Neural progenitor cell (in vitro differentiated cells): ENCODE results near the gene CEP120. TPM values are rescaled to one million over a fixed set of nuclear protein-coding genes. Genes with fewer than 3 reads are reported as not detected.
"Not testable (repeated sequence)": the region's sequence is repeated elsewhere in the genome, so short reads cannot be mapped to it uniquely, and the experiment has no call there.

Experiments
- DNase-seq: peaks from one replicate; pipeline ENCODE4 v3.0.0-alpha.2; 2016; ENCODE audit warnings: low spot score
- H2AFZ ChIP-seq: fragments of 200-600 bp; sonication (generic); replicated peaks from 2 replicates; pipeline ENCODE4 v1.6.1; 2016; ENCODE audit warnings: antibody characterized with exemption
- H3F3A ChIP-seq: fragments of 200-600 bp; sonication (generic); 2 replicates; pipeline ENCODE4 v1.6.1; 2016; ENCODE audit warnings: antibody characterized with exemption, low read depth
- H3K27ac ChIP-seq: fragments of 200-600 bp; sonication (generic); 2 replicates; pipeline ENCODE4 v1.5.1; 2016; ENCODE audit warnings: mild to moderate bottlenecking
- H3K27me3 ChIP-seq: fragments of 200-600 bp; sonication (generic); 2 replicates; pipeline ENCODE4 v1.6.1; 2016; ENCODE audit warnings: mild to moderate bottlenecking, moderate library complexity
- H3K36me3 ChIP-seq: fragments of 200-600 bp; sonication (generic); 2 replicates; pipeline ENCODE4 v1.5.1; 2016
- H3K4me1 ChIP-seq: fragments of 200-600 bp; sonication (generic); 2 replicates; pipeline ENCODE4 v1.6.1; 2016; ENCODE audit warnings: mixed run types
- H3K4me2 ChIP-seq: fragments of 200-600 bp; sonication (generic); 2 replicates; pipeline ENCODE4 v1.6.1; 2016
- H3K4me3 ChIP-seq: fragments of 200-600 bp; sonication (generic); 2 replicates; pipeline ENCODE4 v1.5.1; 2016
- H3K79me2 ChIP-seq: fragments of 200-600 bp; sonication (generic); 2 replicates; pipeline ENCODE4 v1.6.1; 2016; ENCODE audit warnings: low read depth
- H3K9ac ChIP-seq: fragments of 200-600 bp; sonication (generic); 2 replicates; pipeline ENCODE4 v1.6.1; 2016
- H3K9me3 ChIP-seq: fragments of 200-600 bp; sonication (generic); 2 replicates; pipeline ENCODE4 v1.5.1; 2016; ENCODE audit warnings: low read depth
- H4K20me1 ChIP-seq: fragments of 200-600 bp; sonication (generic); 2 replicates; pipeline ENCODE4 v1.6.1; 2016; ENCODE audit warnings: low read depth
- H3K27ac Mint-ChIP-seq: 3 replicates; pipeline ENCODE4 v1.8.0; 2021; ENCODE audit warnings: mixed read lengths
- H3K27me3 Mint-ChIP-seq: 2 replicates; pipeline ENCODE4 v1.8.0; 2022; ENCODE audit warnings: low read depth, mild to moderate bottlenecking, inconsistent platforms, moderate library complexity, mixed read lengths; ENCODE audit not compliant: insufficient read depth
- H3K36me3 Mint-ChIP-seq: 3 replicates; pipeline ENCODE4 v1.8.0; 2021; ENCODE audit warnings: mixed read lengths
- H3K4me1 Mint-ChIP-seq: 3 replicates; pipeline ENCODE4 v1.8.0; 2021; ENCODE audit warnings: mixed read lengths
- H3K4me3 Mint-ChIP-seq: 3 replicates; pipeline ENCODE4 v1.8.0; 2021; ENCODE audit warnings: mild to moderate bottlenecking, moderate library complexity, mixed read lengths
- H3K9me3 Mint-ChIP-seq: 3 replicates; pipeline ENCODE4 v1.8.0; 2020; ENCODE audit warnings: mixed read lengths
- EZH2 ChIP-seq: fragments of 200-600 bp; sonication (generic); IDR thresholded peaks from 2 replicates; pipeline ENCODE4 v1.6.1; 2017; ENCODE audit warnings: antibody characterized with exemption, mild to moderate bottlenecking, moderate library complexity
- EZH2phosphoT487 ChIP-seq: fragments of 200-600 bp; sonication (generic); IDR thresholded peaks from 2 replicates; pipeline ENCODE4 v1.6.1; 2017; ENCODE audit warnings: antibody characterized with exemption
- total RNA-seq: library from RNA; depleted of rRNA; stranded (reverse); fragments of >200 nt; gene quantifications from 2 replicates; pipeline ENCODE4 v1.2.3, GENCODE V29; 2015; ENCODE audit warnings: low replicate concordance
- TF ChIP-seq, protein P1 (sequence below): fragments of 200-600 bp; sonication (generic); IDR thresholded peaks from 2 replicates; pipeline ENCODE4 v1.5.1; 2017; ENCODE audit warnings: antibody characterized with exemption, mild to moderate bottlenecking

The CEP120 gene
- total RNA-seq, 1 donor from 2014 or later = 38.5 TPM

DNA sequence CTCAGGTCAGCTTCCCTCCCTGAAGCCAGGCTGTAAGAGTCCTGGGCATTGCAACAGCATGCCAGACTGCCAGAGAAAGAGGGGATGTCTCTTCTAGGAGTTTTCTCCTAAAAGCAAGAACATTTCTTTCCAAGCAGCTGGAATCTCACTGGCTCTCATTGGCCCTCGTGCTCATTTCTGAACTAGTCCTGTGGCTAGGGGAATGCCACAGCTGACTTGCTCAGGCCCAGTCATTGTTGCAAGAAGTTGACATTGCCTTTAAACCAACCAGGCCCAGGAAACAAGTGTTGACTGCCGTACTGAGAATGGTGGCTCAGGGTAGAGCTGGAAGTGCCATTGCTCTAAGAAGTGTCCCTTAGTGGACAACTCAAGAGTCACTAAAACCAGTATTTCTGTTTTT is 15.0 kb upstream of the CEP120 start:
- no peaks in the 10 kb centered on the region for H3K27me3 Mint-ChIP-seq

GRCh38 chr5:123436201-123436600 is 13.0 kb upstream of the CEP120 start:
- TF ChIP-seq EZH2phosphoT487 (no peak), EZH2 (no peak)
- TF ChIP-seq, protein P1, sequence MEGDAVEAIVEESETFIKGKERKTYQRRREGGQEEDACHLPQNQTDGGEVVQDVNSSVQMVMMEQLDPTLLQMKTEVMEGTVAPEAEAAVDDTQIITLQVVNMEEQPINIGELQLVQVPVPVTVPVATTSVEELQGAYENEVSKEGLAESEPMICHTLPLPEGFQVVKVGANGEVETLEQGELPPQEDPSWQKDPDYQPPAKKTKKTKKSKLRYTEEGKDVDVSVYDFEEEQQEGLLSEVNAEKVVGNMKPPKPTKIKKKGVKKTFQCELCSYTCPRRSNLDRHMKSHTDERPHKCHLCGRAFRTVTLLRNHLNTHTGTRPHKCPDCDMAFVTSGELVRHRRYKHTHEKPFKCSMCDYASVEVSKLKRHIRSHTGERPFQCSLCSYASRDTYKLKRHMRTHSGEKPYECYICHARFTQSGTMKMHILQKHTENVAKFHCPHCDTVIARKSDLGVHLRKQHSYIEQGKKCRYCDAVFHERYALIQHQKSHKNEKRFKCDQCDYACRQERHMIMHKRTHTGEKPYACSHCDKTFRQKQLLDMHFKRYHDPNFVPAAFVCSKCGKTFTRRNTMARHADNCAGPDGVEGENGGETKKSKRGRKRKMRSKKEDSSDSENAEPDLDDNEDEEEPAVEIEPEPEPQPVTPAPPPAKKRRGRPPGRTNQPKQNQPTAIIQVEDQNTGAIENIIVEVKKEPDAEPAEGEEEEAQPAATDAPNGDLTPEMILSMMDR = no peak
- H3K36me3 ChIP-seq = no peaks in the 10 kb centered on the region
- no peak overlapping the region for H3K9ac ChIP-seq
- H3K4me3 Mint-ChIP-seq = no peak overlapping the region
- no peak overlapping the region for H3K4me3 ChIP-seq
- H3K9me3 ChIP-seq = no peaks in the 10 kb centered on the region
- H3K27me3 Mint-ChIP-seq = peaks cover 2% of the 10 kb centered on the region
- DNase-seq = no peak
- H3K27ac Mint-ChIP-seq = no peak overlapping the region
- no peak overlapping the region for H3K4me2 ChIP-seq
- no peak overlapping the region for H3K27ac ChIP-seq
- H4K20me1 ChIP-seq = no peaks in the 10 kb centered on the region
- H3K9me3 Mint-ChIP-seq = peaks cover 2% of the 10 kb centered on the region
- H3F3A ChIP-seq = no peaks in the 10 kb centered on the region
- no peaks in the 10 kb centered on the region for H3K4me1 Mint-ChIP-seq
- no peaks in the 10 kb centered on the region for H3K36me3 Mint-ChIP-seq
- no peaks in the 10 kb centered on the region for H3K27me3 ChIP-seq
- H2AFZ ChIP-seq = no peak overlapping the region
- H3K79me2 ChIP-seq = no peaks in the 10 kb centered on the region
- H3K4me1 ChIP-seq = no peaks in the 10 kb centered on the region

More for the DNA sequence above, 15.0 kb upstream of the CEP120 start:
- H3K4me3 Mint-ChIP-seq = no peak overlapping the region
- H3F3A ChIP-seq = no peaks in the 10 kb centered on the region
- H3K27ac ChIP-seq = no peak overlapping the region
- H3K27me3 ChIP-seq = no peaks in the 10 kb centered on the region
- H3K27ac Mint-ChIP-seq = no peak overlapping the region
- H2AFZ ChIP-seq = peak overlapping the region; percentile 48
- H3K4me3 ChIP-seq = no peak overlapping the region
- TF ChIP-seq, protein P1 = no peak
- TF ChIP-seq EZH2 (no peak), EZH2phosphoT487 (no peak)
- no peak overlapping the region for H3K9ac ChIP-seq
- H3K36me3 Mint-ChIP-seq = no peaks in the 10 kb centered on the region
- H3K4me1 ChIP-seq = no peaks in the 10 kb centered on the region
- no peak overlapping the region for H3K4me2 ChIP-seq
- no peaks in the 10 kb centered on the region for H3K9me3 Mint-ChIP-seq
- DNase-seq = no peak
- H3K79me2 ChIP-seq = no peaks in the 10 kb centered on the region
- no peaks in the 10 kb centered on the region for H3K9me3 ChIP-seq
- no peaks in the 10 kb centered on the region for H3K36me3 ChIP-seq
- H3K4me1 Mint-ChIP-seq = no peaks in the 10 kb centered on the region
- H4K20me1 ChIP-seq = no peaks in the 10 kb centered on the region

GRCh38 chr5:123434796-123435195 is 11.6 kb upstream of the CEP120 start:
- Histone ChIP-seq H3K4me1 (no peaks in the 10 kb centered on the region), H2AFZ (no peak overlapping the region), H3K36me3 (no peaks in the 10 kb centered on the region), H3K4me2 (no peak overlapping the region), H3F3A (no peaks in the 10 kb centered on the region), H3K27me3 (no peaks in the 10 kb centered on the region), H3K9ac (no peak overlapping the region), H4K20me1 (no peaks in the 10 kb centered on the region), H3K27ac (no peak overlapping the region), H3K4me3 (no peak overlapping the region), H3K79me2 (no peaks in the 10 kb centered on the region), H3K9me3 (no peaks in the 10 kb centered on the region)
- DNase-seq = no peak
- no peaks in the 10 kb centered on the region for H3K36me3 Mint-ChIP-seq
- no peak overlapping the region for H3K4me3 Mint-ChIP-seq
- H3K4me1 Mint-ChIP-seq = no peaks in the 10 kb centered on the region
- H3K27ac Mint-ChIP-seq = no peak overlapping the region
- TF ChIP-seq EZH2 = no peak
- TF ChIP-seq EZH2phosphoT487 = no peak
- TF ChIP-seq, protein P1 = no peak
- peaks cover 2% of the 10 kb centered on the region for H3K27me3 Mint-ChIP-seq
- H3K9me3 Mint-ChIP-seq = peaks cover 2% of the 10 kb centered on the region

DNA sequence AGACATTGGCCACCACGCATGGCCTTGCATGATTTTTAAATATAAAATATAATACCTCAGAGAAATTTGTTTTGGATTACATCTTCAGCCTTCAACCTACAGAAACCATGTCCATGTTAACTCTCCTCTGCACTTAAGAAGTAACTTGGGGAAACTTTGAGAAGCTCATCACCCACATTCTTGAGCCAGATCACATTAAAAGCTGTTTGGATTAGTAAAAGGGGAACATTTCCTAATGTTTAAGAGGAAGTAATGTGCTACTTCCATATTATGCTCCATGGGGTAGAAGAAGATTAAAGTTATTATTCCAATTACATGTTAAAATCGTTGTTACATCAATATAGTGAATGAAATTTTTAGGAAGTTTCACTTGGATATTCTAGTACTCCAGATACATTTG is 10.4 kb upstream of the CEP120 start:
- no peaks in the 10 kb centered on the region for H3K36me3 ChIP-seq
- Mint-ChIP-seq H3K27me3 (peaks cover 2% of the 10 kb centered on the region), H3K36me3 (no peaks in the 10 kb centered on the region), H3K4me3 (no peak overlapping the region), H3K9me3 (peaks cover 2% of the 10 kb centered on the region), H3K27ac (no peak overlapping the region), H3K4me1 (no peaks in the 10 kb centered on the region)
- H3K79me2 ChIP-seq = no peaks in the 10 kb centered on the region
- H3K9me3 ChIP-seq = no peaks in the 10 kb centered on the region
- H3F3A ChIP-seq = no peaks in the 10 kb centered on the region
- no peaks in the 10 kb centered on the region for H3K4me1 ChIP-seq
- TF ChIP-seq, protein P1 = no peak
- no peak for TF ChIP-seq EZH2phosphoT487
- no peak for TF ChIP-seq EZH2
- no peak overlapping the region for H3K4me3 ChIP-seq
- no peak overlapping the region for H2AFZ ChIP-seq
- H4K20me1 ChIP-seq = no peaks in the 10 kb centered on the region
- H3K9ac ChIP-seq = no peak overlapping the region
- H3K27me3 ChIP-seq = no peaks in the 10 kb centered on the region
- no peak overlapping the region for H3K27ac ChIP-seq
- DNase-seq = no peak
- no peak overlapping the region for H3K4me2 ChIP-seq

DNA sequence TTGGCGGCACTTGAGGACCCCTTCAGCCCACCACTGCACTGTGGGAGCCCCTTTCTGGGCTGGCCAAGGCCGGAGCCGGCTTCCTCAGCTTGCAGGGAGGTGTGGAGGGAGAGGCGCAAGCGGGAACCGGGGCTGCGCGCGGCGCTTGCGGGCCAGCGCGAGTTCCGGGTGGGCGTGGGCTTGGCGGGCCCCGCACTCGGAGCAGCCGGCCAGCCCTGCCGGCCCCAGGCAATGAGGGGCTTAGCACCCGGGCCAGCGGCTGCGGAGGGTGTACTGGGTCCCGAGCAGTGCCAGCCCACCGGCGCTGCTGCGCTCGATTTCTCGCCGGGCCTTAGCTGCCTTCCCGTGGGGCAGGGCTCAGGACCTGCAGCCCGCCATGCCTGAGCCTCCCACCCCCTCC is 7.2 kb upstream of the CEP120 start:
- not testable (repeated sequence) for H3K4me3 Mint-ChIP-seq, H3K27me3 ChIP-seq, H3K4me1 Mint-ChIP-seq, DNase-seq, H3K79me2 ChIP-seq, H3K4me1 ChIP-seq, H3F3A ChIP-seq, H2AFZ ChIP-seq, H3K36me3 ChIP-seq, H3K27ac Mint-ChIP-seq, H3K27me3 Mint-ChIP-seq, H3K9me3 Mint-ChIP-seq, H3K9me3 ChIP-seq, H3K36me3 Mint-ChIP-seq, H3K27ac ChIP-seq, H3K9ac ChIP-seq, H4K20me1 ChIP-seq, H3K4me3 ChIP-seq, H3K4me2 ChIP-seq
